ENCODE data around the gene ZNF423.
"Not testable (repeated sequence)": the region's sequence is repeated elsewhere in the genome, so short reads cannot be mapped to it uniquely, and the experiment has no call there.

Gene ZNF423

GRCh38 chr16:49855822-49856671 is at the start of gene ZNF423:
ZNF423 (minus strand) TSS chr16:49856112; CDS start chr16:49855774, 338 bp downstream.
- peak; percentile 63 for DNase-seq

DNA sequence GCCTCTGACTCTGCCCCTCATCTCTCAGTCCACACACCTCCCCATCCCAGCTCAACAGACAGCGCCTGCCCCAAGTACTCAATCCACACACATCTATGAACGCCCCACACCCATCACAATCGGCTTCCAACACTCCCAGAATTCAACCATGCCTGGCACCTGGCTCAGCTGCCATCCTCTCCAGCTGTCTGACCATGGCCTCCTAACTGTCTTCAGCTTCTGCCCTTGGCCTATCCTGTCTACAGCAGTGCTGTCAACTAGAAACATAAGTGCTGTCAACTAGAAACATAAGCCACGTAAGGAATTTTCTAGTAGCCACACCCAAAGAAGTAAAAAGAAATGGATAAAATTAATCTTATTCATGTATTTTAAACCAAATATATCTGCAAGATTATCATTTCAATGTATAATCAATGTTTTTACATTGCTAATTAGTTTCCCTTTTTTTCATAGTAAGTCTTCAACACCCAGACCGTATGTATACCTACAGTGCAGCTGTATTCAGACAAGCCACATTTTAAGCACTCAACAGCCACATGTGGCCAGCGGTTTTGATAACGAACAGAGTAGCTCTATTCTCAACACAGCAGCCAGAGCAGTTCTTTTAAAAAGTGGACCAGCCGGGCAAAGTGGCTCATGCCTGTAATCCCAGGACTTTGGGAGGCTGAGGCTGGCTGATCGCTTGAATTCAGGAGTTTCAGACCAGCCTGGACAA is 48.6 kb upstream of the ZNF423 start:
- DNase-seq, result no peak

DNA sequence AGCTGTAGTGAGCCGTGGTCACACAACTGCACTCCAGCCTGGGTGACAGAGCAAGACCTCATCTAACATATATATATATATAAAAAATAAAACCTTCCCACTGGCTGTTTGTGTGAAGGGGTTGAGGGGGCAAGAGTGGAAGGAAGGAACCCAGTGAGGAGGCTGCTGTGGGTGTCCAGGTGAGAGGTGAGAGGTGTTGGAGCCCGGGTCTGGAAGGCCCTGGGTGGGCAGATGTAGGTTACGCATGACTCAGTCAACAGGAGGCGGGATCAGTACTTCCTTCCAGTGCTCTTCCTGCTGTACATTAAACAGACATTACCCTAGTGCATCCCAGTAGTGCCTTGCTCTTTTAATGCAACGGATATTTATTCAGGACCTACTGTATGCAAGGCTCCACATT is 47.0 kb upstream of the ZNF423 start:
- DNase-seq, result no peak

DNA sequence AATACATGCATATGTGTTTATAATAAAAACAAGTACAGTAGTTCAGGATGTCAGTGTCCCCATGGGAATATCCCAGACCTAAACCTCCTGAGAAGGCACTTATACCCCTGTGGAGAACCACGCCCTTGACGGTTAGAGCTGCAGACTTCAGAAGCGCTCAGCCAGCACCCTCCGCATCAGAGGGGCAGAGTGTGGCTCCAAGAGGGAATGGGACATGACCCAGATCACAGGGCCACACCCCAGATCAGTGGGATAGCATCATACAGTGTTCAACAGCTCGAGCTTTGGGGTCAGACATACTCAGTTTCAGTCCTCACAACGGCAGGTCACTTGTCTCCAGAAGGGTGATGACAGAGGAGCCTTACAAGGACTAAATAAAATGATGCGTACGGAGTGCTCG is 45.8 kb upstream of the ZNF423 start:
- DNase-seq, result no peak

GRCh38 chr16:49900875-49901274 is 45.0 kb upstream of the ZNF423 start:
- no peak for DNase-seq

DNA sequence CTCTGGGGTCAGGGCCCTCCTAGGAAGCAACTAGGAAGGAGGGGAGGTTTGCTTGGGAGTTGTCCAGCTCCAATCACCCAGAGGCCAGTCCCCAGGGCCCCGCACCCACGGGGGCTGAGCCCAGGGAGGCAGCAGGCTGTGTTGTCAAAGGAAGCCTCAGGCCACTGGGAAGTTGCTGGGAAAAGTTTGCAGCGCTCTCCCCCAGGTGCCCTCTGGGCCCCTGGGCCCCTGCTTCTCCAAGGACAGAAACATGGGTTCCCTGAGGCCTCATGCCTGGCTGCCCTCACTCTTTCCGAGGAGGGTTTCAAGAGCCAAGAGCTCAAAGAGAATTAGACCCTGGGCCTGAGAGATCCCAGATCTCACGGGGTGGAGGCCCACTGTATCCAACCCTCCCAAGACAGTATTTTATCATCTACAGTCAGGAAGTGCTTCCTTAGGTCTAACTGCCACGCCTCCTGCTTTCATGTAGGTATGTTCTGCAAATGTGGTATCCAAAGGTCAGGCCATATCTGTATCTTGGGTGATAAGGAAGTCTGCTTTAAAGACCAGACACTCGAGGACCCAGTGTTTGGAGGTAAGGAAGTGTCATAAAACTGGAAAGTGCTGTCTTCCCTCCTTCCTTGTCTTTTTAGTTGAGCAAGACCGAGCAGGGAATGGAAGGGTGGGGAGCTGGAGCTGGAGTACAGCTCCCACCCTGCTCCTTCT is 44.2 kb upstream of the ZNF423 start:
- DNase-seq, result no peak

- no peak for DNase-seq
These were observed 40.6 kb upstream of the ZNF423 start for GRCh38 chr16:49896447-49896964.

DNA sequence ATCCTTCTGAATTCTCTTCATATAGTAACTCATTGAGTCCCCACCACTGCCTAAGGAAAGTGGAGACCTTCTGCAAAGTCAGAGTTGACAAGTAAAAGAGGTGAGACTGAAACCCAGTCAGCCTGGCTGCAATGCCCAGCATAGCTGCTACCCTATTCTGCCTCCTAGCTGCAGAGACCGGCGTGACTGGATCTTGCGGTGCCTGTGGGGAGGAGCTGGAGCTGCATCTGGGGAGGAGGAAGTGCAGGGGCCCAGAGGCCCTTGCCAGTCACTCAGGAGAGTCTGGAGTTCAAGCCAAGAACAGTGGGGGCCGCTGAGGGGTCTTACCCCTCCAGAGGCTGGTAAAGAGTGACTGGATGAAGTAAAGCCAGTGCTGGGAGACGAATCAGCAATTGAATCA is 35.0 kb upstream of the ZNF423 start:
- peak; percentile 86 for DNase-seq

DNA sequence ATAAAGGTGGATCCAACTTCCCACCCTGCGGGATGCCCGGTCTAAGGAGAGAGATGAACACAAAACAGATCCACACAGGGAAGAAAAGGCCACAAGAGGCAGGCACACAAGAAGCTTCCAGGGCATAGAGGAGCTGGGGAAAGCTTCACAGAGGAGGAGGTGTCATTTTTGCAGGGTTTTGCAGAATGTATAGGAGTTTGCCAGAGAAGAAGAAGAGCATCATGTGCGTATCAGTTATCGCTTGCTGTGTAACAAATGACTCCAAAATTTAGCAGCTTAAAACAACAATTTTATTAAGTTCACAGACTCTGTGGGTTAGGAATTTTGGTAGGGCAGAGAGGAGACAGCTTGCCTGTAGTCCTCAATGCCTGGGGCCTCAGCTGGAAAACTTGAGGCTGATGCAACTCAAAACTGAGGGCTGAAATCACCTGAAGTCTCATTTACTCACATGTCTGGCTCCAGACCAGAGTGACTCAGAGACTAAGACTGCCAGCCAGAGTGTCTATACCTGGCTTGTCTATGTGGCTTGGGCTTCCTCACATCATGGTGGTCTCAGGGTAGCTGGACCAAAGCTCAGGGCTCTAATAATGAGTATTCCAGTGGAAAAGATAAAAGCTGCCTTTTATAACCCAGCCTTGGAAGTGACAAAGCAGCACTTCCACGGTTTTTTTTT is 33.9 kb upstream of the ZNF423 start:
- DNase-seq, result peak; percentile 58

DNA sequence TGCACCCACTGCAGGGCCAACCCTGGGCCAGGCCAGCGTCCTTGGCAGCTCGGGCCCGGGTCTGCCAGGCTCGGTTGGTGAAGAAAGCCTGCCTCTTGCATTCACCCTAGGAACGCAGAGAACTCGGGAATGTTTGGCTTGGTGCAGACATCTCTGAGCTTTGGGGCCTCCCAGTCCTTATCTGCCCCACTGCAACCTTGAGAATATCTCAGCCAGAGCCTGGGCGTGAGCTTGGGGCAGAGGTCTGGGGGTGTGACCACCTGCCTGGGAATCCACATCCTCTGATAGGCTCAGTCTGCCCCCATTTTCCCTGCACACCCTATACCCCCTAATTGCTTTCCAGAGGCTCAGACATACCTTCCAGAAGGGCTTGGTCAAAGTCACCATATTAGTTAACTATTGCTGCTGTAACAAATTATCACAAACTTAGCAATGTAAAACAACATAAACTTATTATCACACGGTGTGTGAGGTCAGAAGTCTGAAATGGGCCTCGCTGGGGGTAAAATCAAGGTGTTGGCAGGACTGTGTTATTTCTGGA is 30.7 kb upstream of the ZNF423 start:
- no peak for DNase-seq

GRCh38 chr16:49884033-49885015 is 28.4 kb upstream of the ZNF423 start:
- peak; percentile 57 for DNase-seq

DNA sequence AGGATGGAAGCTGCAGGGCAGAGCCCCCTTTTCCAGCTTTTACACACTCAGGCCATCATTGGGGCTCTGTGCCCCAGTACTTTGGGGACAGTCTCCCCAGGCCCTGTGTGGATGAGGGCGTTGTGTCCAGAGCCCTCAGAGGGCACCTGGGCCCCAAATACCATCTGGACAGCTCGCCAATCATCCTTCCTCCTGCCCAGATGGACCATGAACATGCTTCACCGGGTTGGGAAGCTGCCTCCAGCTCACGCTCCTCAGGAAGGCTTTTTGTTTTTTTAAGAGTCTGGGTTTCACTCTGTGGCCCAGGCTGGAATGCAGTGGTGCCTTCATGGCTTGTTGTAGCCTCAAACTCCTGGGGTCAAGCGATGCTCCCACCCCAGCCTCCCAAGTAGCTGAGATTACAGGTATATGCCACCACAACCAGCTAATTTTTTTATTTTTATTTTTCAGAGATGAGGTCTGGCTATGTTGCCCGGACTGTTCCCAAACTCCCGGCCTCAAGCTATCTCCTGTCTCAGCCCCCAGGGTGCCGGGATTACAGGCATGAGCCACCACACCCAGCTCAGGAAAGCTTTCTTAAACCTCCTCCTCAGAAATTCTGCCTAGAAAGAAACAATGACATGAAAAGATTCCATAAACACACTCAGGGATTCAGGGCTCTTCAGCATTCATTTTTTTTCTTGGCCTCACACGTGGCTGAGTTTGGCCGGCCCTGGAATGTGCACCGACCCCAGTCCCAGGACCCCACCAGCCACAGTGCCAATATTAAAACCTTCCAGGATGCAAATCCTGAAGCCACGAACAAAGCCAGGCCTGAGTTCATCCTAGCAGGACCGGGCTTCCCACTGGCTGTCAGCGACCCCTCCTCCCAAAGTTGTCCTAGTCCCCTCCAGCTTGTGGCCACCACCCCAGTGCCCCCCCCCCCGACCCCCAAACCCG is 27.4 kb upstream of the ZNF423 start:
- no peak for DNase-seq

- DNase-seq, result no peak
These were observed 26.0 kb upstream of the ZNF423 start for GRCh38 chr16:49881890-49882289.

DNA sequence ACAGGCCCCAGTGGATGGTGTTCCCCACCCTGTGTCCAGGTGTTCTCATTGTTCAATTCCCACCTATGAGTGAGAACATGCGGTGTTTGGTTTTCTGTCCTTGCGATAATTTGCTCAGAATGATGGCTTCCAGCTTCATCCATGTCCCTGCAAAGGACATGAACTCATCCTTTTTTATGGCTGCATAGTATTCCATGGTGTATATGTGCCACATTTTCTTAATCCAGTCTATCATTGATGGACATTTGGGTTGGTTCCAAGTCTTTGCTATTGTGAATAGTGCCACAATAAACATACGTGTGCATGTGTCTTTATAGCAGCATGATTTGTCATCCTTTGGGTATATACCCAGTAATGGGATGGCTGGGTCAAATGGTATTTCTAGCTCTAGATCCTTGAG is 22.6 kb upstream of the ZNF423 start:
- not testable (repeated sequence) for DNase-seq

- peak; percentile 78 for DNase-seq
These were observed 20.8 kb upstream of the ZNF423 start for GRCh38 chr16:49876716-49877129.

DNA sequence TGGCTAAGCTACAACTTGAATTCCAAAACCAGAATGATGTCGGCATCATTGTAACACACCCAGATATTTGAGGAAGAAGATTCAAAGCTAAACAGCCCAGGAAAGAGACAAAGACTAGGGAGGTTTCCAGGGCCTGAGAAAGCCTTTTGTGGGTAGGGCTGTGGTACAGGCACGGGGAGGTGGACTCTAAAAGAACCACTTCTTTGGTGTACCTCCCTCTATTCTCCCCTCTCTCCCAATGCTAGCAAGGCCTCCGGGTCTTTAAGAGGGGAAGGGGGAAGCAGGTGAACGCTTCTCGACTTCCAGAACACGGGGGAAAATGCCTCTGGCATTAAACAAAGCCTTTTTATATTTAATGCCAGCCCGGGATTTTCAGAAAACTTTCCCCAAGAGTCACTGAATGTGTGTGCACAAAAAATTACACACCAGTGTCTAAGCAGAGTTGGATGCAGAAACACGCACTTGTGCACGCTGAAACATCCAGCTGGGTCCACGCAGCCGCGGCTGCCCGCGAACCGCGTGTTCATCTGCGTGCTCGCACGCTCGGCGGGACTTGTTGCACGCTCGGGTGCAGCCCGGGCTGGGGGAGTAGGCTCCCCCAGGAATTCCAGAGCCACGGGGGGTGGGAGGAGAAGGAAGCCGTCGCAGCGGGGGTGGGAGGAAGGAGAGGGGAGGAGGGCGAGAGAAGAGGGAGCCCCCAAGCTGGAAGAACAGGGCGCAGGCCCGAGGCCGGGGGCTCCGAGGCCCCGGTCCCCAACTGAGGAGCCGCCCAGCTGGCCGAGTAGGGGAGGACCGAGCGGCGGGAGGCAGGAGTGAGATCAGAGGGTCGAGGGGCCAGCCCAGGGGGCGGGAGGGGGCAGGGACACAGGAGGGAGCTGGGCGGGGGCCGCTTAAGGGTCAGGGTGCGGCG is 20.1 kb upstream of the ZNF423 start:
- no peak for DNase-seq

DNA sequence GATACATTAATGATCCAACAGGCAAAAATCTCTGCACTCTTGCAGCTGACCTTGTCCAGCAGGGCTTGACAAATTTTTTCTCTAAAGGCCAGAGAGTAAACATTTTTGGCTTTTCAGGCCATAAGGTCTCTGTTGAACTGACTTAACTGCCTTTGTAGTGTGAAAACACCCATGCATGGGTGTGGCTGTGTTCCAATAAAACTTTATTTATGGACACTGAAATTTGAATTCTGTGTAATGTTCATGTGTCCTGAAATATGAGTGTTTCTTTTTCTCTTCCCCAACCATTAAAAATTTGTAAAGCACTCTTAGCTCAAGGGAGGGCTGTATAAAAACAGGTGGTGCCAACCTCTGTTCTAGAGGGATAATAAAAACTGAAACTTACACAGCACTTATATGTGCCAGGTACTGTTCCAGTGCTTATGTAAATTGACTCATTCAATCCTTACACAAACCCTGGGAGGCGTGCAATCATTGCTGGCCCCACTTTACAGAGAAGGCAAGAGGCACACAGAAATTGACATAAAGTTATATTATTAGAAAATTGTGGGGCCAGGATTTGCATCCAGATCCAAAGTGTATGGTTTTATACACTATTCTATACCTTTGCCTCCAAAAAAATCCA is 18.8 kb upstream of the ZNF423 start:
- DNase-seq, result no peak

- DNase-seq, result not testable (repeated sequence)
These were observed 15.9 kb upstream of the ZNF423 start for GRCh38 chr16:49871824-49872223.
